Body of pancreas (tissue), 4 donors: ENCODE results near the gene PLAAT5.

ENCODE experiments used
- CTCF ChIP-seq, 7 experiments: fragments of 450-650 bp in 4 of 7; fragments of 200-600 bp in 3 of 7; sonication (generic) in 3 of 7; IDR thresholded peaks; one replicate each; pipeline ENCODE4 v1.5.1; 2016 to 2019; ENCODE audit warnings: antibody characterized with exemption in 7 of 7
- POLR2A ChIP-seq, 3 donors: fragments of 450-650 bp; IDR thresholded peaks; one replicate each; pipeline ENCODE4 v1.6.1; 2016; ENCODE audit warnings: antibody characterized with exemption in 3 of 3, mild to moderate bottlenecking in 2 of 3

- TF ChIP-seq CTCF (IDR thresholded peaks at IDR 0.05) (no peak), POLR2A (IDR thresholded peaks at IDR 0.05) (no peak)
Measured at GRCh38 chr11:63516109-63516508, 25.1 kb upstream of the PLAAT5 start.
